ENCODE results near the gene MAMSTR.

DNA sequence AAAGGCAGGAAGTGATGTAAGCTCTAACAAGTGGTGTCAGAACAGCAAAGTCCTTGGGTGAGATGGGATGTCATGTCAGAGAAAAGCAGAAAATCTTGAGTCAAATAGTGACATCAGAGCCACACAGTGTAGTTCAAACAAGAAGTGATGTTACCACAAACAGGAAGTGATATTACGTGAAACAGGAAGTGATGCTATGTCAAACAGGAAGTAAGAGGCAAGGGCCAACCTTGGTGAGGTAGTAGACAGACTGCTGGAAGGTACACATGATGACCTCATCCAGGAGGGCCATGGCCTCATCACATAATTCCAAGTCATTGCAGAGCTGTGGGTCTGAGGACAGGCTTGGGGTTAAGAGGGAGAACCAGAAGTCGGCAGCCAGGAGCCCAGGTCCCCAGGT lies 7.0 kb upstream of the MAMSTR start:
- TF ChIP-seq, protein P1, sequence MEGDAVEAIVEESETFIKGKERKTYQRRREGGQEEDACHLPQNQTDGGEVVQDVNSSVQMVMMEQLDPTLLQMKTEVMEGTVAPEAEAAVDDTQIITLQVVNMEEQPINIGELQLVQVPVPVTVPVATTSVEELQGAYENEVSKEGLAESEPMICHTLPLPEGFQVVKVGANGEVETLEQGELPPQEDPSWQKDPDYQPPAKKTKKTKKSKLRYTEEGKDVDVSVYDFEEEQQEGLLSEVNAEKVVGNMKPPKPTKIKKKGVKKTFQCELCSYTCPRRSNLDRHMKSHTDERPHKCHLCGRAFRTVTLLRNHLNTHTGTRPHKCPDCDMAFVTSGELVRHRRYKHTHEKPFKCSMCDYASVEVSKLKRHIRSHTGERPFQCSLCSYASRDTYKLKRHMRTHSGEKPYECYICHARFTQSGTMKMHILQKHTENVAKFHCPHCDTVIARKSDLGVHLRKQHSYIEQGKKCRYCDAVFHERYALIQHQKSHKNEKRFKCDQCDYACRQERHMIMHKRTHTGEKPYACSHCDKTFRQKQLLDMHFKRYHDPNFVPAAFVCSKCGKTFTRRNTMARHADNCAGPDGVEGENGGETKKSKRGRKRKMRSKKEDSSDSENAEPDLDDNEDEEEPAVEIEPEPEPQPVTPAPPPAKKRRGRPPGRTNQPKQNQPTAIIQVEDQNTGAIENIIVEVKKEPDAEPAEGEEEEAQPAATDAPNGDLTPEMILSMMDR (IDR thresholded peaks at IDR 0.05 in 4 of 5, conservative IDR thresholded peaks at IDR 0.05 in 1 of 5) = no peak
- TF ChIP-seq POLR2A (IDR thresholded peaks at IDR 0.05) = no peak

All from gastrocnemius medialis (tissue), 4 donors.